SK-N-SH treated with all-trans-retinoic acid at 6 μM for 48 hours (cell line): Measurements from ENCODE around the gene SNX15.

Source experiments
- CSDC2 ChIP-seq: fragments of 250-450 bp; sonication (Bioruptor Pico); IDR thresholded peaks from 2 replicates; pipeline ENCODE4 v1.5.0; 2020; ENCODE audit warnings: mild to moderate bottlenecking, moderate library complexity
- GLIS3 ChIP-seq: fragments of 250-450 bp; sonication (Bioruptor Pico); IDR thresholded peaks from 2 replicates; pipeline ENCODE4 v1.5.0; 2020; ENCODE audit warnings: mild to moderate bottlenecking, moderate library complexity
- PPARA ChIP-seq: fragments of 250-450 bp; sonication (Bioruptor Pico); IDR thresholded peaks from 2 replicates; pipeline ENCODE4 v1.5.0; 2020; ENCODE audit warnings: mild to moderate bottlenecking, borderline replicate concordance
- ZFP3 ChIP-seq: fragments of 250-450 bp; sonication (Bioruptor Pico); IDR thresholded peaks from 2 replicates; pipeline ENCODE4 v1.5.0; 2020; ENCODE audit warnings: mild to moderate bottlenecking, moderate library complexity
- ZFP30 ChIP-seq: fragments of 450-650 bp; formaldehyde crosslinking; IDR thresholded peaks from 2 replicates; pipeline ENCODE4 v1.5.0; 2022; ENCODE audit warnings: mild to moderate bottlenecking, moderate library complexity
- ZNF70 ChIP-seq: fragments of 450-650 bp; formaldehyde crosslinking; IDR thresholded peaks from 2 replicates; pipeline ENCODE4 v1.5.0; 2020; ENCODE audit warnings: mild to moderate bottlenecking, moderate library complexity
- TF ChIP-seq, protein P1 (sequence below): fragments of 250-450 bp; sonication (Bioruptor Pico); IDR thresholded peaks from 2 replicates; pipeline ENCODE4 v1.5.1; 2020; ENCODE audit warnings: low read depth, mild to moderate bottlenecking, moderate library complexity
- TF ChIP-seq, protein P2 (sequence below): fragments of 250-450 bp; sonication (Bioruptor Pico); IDR thresholded peaks from 2 replicates; pipeline ENCODE4 v1.5.1; 2021; ENCODE audit warnings: mild to moderate bottlenecking, moderate library complexity
- TF ChIP-seq, protein P3 (sequence below): fragments of 250-450 bp; sonication (Bioruptor Pico); IDR thresholded peaks from 2 replicates; pipeline ENCODE4 v1.5.0; 2020; ENCODE audit warnings: mild to moderate bottlenecking, moderate library complexity
- TF ChIP-seq, protein P4 (sequence below): fragments of 250-450 bp; sonication (Bioruptor Pico); IDR thresholded peaks from 2 replicates; pipeline ENCODE4 v1.8.0; 2020; ENCODE audit warnings: mild to moderate bottlenecking, moderate library complexity, borderline replicate concordance

DNA sequence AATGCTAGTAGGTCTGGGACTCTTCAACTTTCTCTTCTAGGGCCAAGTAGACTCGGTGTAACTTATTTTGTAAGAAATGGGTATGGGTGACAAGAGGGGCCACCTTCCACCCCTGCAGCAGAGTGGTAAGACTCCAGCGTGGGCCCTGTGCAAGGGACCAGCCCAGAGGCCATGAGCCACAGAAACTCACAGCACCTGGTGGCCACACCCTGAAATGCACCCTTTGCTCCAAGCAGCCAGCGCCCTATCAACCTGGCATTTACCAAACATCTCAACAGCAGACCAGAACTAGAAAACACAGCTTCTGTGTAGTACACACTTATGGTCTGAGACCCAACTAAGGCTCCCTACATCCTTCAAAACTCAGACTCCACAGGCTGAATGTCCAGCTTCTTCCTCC lies 50.9 kb downstream of the SNX15 start:
- TF ChIP-seq, protein P1, sequence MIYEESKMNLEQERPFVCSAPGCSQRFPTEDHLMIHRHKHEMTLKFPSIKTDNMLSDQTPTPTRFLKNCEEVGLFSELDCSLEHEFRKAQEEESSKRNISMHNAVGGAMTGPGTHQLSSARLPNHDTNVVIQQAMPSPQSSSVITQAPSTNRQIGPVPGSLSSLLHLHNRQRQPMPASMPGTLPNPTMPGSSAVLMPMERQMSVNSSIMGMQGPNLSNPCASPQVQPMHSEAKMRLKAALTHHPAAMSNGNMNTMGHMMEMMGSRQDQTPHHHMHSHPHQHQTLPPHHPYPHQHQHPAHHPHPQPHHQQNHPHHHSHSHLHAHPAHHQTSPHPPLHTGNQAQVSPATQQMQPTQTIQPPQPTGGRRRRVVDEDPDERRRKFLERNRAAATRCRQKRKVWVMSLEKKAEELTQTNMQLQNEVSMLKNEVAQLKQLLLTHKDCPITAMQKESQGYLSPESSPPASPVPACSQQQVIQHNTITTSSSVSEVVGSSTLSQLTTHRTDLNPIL (CRISPR knock-in tag): no peak
- TF ChIP-seq PPARA (no peak), GLIS3 (CRISPR knock-in tag) (no peak), ZFP30 (CRISPR knock-in tag) (no peak), ZNF70 (CRISPR knock-in tag) (no peak), CSDC2 (CRISPR knock-in tag) (no peak), ZFP3 (CRISPR knock-in tag) (no peak)
- TF ChIP-seq, protein P2, sequence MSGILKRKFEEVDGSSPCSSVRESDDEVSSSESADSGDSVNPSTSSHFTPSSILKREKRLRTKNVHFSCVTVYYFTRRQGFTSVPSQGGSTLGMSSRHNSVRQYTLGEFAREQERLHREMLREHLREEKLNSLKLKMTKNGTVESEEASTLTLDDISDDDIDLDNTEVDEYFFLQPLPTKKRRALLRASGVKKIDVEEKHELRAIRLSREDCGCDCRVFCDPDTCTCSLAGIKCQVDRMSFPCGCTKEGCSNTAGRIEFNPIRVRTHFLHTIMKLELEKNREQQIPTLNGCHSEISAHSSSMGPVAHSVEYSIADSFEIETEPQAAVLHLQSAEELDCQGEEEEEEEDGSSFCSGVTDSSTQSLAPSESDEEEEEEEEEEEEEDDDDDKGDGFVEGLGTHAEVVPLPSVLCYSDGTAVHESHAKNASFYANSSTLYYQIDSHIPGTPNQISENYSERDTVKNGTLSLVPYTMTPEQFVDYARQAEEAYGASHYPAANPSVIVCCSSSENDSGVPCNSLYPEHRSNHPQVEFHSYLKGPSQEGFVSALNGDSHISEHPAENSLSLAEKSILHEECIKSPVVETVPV (CRISPR knock-in tag): no peak
- TF ChIP-seq, protein P3, sequence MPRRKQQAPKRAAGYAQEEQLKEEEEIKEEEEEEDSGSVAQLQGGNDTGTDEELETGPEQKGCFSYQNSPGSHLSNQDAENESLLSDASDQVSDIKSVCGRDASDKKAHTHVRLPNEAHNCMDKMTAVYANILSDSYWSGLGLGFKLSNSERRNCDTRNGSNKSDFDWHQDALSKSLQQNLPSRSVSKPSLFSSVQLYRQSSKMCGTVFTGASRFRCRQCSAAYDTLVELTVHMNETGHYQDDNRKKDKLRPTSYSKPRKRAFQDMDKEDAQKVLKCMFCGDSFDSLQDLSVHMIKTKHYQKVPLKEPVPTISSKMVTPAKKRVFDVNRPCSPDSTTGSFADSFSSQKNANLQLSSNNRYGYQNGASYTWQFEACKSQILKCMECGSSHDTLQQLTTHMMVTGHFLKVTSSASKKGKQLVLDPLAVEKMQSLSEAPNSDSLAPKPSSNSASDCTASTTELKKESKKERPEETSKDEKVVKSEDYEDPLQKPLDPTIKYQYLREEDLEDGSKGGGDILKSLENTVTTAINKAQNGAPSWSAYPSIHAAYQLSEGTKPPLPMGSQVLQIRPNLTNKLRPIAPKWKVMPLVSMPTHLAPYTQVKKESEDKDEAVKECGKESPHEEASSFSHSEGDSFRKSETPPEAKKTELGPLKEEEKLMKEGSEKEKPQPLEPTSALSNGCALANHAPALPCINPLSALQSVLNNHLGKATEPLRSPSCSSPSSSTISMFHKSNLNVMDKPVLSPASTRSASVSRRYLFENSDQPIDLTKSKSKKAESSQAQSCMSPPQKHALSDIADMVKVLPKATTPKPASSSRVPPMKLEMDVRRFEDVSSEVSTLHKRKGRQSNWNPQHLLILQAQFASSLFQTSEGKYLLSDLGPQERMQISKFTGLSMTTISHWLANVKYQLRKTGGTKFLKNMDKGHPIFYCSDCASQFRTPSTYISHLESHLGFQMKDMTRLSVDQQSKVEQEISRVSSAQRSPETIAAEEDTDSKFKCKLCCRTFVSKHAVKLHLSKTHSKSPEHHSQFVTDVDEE (CRISPR knock-in tag): no peak
- TF ChIP-seq, protein P4, sequence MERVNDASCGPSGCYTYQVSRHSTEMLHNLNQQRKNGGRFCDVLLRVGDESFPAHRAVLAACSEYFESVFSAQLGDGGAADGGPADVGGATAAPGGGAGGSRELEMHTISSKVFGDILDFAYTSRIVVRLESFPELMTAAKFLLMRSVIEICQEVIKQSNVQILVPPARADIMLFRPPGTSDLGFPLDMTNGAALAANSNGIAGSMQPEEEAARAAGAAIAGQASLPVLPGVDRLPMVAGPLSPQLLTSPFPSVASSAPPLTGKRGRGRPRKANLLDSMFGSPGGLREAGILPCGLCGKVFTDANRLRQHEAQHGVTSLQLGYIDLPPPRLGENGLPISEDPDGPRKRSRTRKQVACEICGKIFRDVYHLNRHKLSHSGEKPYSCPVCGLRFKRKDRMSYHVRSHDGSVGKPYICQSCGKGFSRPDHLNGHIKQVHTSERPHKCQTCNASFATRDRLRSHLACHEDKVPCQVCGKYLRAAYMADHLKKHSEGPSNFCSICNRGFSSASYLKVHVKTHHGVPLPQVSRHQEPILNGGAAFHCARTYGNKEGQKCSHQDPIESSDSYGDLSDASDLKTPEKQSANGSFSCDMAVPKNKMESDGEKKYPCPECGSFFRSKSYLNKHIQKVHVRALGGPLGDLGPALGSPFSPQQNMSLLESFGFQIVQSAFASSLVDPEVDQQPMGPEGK (CRISPR knock-in tag): no peak
